HEK293 (cell line): ENCODE measurements around the gene ADAMTS10.
A peak's percentile ranks its signal among the peaks of the same experiment; 100 is the strongest.

Experiments used
- BCL11A ChIP-seq: fragments of 450-650 bp; formaldehyde crosslinking; IDR thresholded peaks from 2 replicates; pipeline ENCODE4 v1.5.1; 2016; ENCODE audit warnings: low read depth, missing biosample characterization, missing genetic modification characterization
- HOXC10 ChIP-seq: sonication (generic); formaldehyde crosslinking; IDR thresholded peaks from 2 replicates; pipeline ENCODE4 v1.8.1; 2023; ENCODE audit warnings: mild to moderate bottlenecking, missing genetic modification reagents
- KLF7 ChIP-seq: fragments of 450-650 bp; formaldehyde crosslinking; IDR thresholded peaks from 2 replicates; pipeline ENCODE4 v1.5.1; 2016; ENCODE audit warnings: missing biosample characterization, missing genetic modification characterization, borderline replicate concordance
- KLF8 ChIP-seq: fragments of 450-650 bp; formaldehyde crosslinking; IDR thresholded peaks from 2 replicates; pipeline ENCODE4 v1.5.1; 2016; ENCODE audit warnings: missing biosample characterization, missing genetic modification characterization
- REPIN1 ChIP-seq: fragments of 450-650 bp; formaldehyde crosslinking; IDR thresholded peaks from 2 replicates; pipeline ENCODE4 v1.5.1; 2017; ENCODE audit warnings: missing biosample characterization, missing genetic modification characterization, low read depth
- ZBTB7A ChIP-seq: fragments of 450-650 bp; formaldehyde crosslinking; IDR thresholded peaks from 2 replicates; pipeline ENCODE4 v1.5.1; 2016; ENCODE audit warnings: low read depth, missing biosample characterization, missing genetic modification characterization
- ZIC2 ChIP-seq: fragments of 450-650 bp; formaldehyde crosslinking; IDR thresholded peaks from 2 replicates; pipeline ENCODE4 v1.5.1; 2016; ENCODE audit warnings: missing biosample characterization, missing genetic modification characterization
- ZNF140 ChIP-seq: fragments of 450-650 bp; formaldehyde crosslinking; IDR thresholded peaks from 2 replicates; pipeline ENCODE4 v1.5.1; 2016; ENCODE audit warnings: missing biosample characterization, missing genetic modification characterization
- ZNF202 ChIP-seq: fragments of 450-650 bp; formaldehyde crosslinking; IDR thresholded peaks from 2 replicates; pipeline ENCODE4 v1.5.1; 2016; ENCODE audit warnings: missing biosample characterization, missing genetic modification characterization, borderline replicate concordance
- ZNF274 ChIP-seq, 2 experiments: fragments of 200-500 bp in 1 of 2; fragments of 450-650 bp in 1 of 2; sonication (Bioruptor generic) in 1 of 2; formaldehyde crosslinking in 1 of 2; IDR thresholded peaks; 2 replicates each; pipeline versions ENCODE4 v1.5.1 to v1.6.1; 2014 to 2016; ENCODE audit warnings: borderline replicate concordance in 1 of 2, inconsistent platforms in 1 of 2, low read length in 1 of 2, missing biosample characterization in 1 of 2, missing genetic modification characterization in 1 of 2
- ZNF391 ChIP-seq: fragments of 450-650 bp; formaldehyde crosslinking; IDR thresholded peaks from 2 replicates; pipeline ENCODE4 v1.5.1; 2016; ENCODE audit warnings: low read depth, missing biosample characterization, missing genetic modification characterization, borderline replicate concordance
- ZNF555 ChIP-seq: fragments of 450-650 bp; formaldehyde crosslinking; conservative IDR thresholded peaks from 2 replicates; pipeline ENCODE4 v1.5.1; 2017; ENCODE audit warnings: missing biosample characterization, mild to moderate bottlenecking, missing genetic modification characterization, inconsistent platforms
- ZNF596 ChIP-seq: fragments of 450-650 bp; IDR thresholded peaks from 2 replicates; pipeline ENCODE4 v1.5.0; 2018; ENCODE audit warnings: missing biosample characterization, mild to moderate bottlenecking, missing genetic modification characterization, moderate library complexity
- ZNF658 ChIP-seq: fragments of 450-650 bp; formaldehyde crosslinking; IDR thresholded peaks from 2 replicates; pipeline ENCODE4; 2016; ENCODE audit warnings: missing biosample characterization, missing genetic modification characterization
- ZNF660 ChIP-seq: fragments of 450-650 bp; IDR thresholded peaks from 2 replicates; pipeline ENCODE4 v1.5.1; 2018; ENCODE audit warnings: missing biosample characterization, mild to moderate bottlenecking, missing genetic modification characterization
- ZNF664 ChIP-seq: fragments of 450-650 bp; formaldehyde crosslinking; IDR thresholded peaks from 2 replicates; pipeline ENCODE4 v1.5.1; 2016; ENCODE audit warnings: missing biosample characterization, missing genetic modification characterization
- ZNF707 ChIP-seq: fragments of 450-650 bp; formaldehyde crosslinking; IDR thresholded peaks from 2 replicates; pipeline ENCODE4 v1.5.1; 2016; ENCODE audit warnings: missing biosample characterization, missing genetic modification characterization
- ZNF768 ChIP-seq: fragments of 450-650 bp; formaldehyde crosslinking; IDR thresholded peaks from 2 replicates; pipeline ENCODE4 v1.5.1; 2018; ENCODE audit warnings: missing biosample characterization, mild to moderate bottlenecking, missing genetic modification characterization
- ZNF777 ChIP-seq: fragments of 450-650 bp; formaldehyde crosslinking; IDR thresholded peaks from 2 replicates; pipeline ENCODE4 v1.5.1; 2017; ENCODE audit warnings: missing biosample characterization, missing genetic modification characterization, borderline replicate concordance
- ZSCAN16 ChIP-seq: fragments of 450-650 bp; formaldehyde crosslinking; IDR thresholded peaks from 2 replicates; pipeline ENCODE4 v1.5.1; 2016; ENCODE audit warnings: missing biosample characterization, missing genetic modification characterization
- ZXDB ChIP-seq: fragments of 450-650 bp; formaldehyde crosslinking; IDR thresholded peaks from 2 replicates; pipeline ENCODE4 v1.5.1; 2016; ENCODE audit warnings: missing biosample characterization, missing genetic modification characterization
- TF ChIP-seq, protein P1 (sequence below): fragments of 450-650 bp; formaldehyde crosslinking; conservative IDR thresholded peaks from 2 replicates; pipeline ENCODE4 v1.5.1; 2016; ENCODE audit warnings: low read depth, missing biosample characterization, missing genetic modification characterization
- TF ChIP-seq, protein P2 (sequence below): fragments of 450-650 bp; formaldehyde crosslinking; IDR thresholded peaks from 2 replicates; pipeline ENCODE4 v1.5.1; 2016; ENCODE audit warnings: missing biosample characterization, missing genetic modification characterization
- TF ChIP-seq, protein P3 (sequence below): fragments of 450-650 bp; formaldehyde crosslinking; IDR thresholded peaks from 2 replicates; pipeline ENCODE4 v1.5.1; 2016; ENCODE audit warnings: missing biosample characterization, missing genetic modification characterization
- TF ChIP-seq, protein P4 (sequence below): fragments of 450-650 bp; formaldehyde crosslinking; IDR thresholded peaks from 2 replicates; pipeline ENCODE4 v1.5.1; 2016; ENCODE audit warnings: missing biosample characterization, missing genetic modification characterization
- TF ChIP-seq, protein P5 (sequence below): fragments of 450-650 bp; formaldehyde crosslinking; IDR thresholded peaks from 2 replicates; pipeline ENCODE4 v1.5.1; 2017; ENCODE audit warnings: missing biosample characterization, missing genetic modification characterization

The ADAMTS10 gene

DNA sequence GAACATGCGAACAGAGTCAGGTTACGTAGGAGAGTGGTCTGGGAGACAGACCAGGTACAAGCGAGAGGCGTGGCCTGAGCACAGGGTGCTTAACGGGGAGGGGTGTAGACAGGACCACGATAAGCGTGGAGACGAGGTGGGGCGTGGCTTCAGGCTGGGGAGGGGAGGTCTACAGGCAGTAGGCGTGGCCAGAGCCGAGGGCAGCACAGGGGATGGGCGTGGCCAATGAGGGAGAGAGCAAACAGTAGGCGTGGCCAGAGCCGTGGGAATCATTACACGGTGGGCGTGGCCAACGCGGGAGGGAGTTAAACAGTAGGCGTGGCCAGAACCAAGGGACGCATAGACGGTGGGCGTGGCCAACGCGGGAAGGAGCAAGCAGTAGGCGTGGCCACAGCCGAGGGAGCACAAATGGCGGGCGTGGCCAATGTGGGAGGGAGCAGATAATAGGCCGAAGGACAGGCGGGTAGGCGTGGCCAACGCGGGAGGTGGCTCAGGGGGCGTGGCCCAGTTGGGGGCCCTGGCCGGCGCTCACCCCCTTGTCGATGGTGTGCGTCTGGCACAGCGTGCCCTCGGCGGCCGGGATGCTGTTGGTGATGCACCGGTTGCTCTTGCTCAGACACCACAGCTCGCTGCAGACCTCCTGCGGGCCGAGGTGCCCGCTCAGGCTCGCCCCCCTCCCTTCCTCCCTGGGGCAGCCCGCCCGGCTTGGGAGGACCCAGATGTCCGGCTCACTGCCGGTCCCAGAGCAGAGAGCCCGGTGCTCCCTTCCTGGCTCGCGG lies 18.1 kb downstream of the ADAMTS10 start (continued):
- TF ChIP-seq ZXDB (tag by site-specific recombination) (no peak), HOXC10 (CRISPR knock-in tag) (0 out of 2 replicates have a peak, but pooled peaks have one; percentile 36), ZNF768 (tag by site-specific recombination) (no peak), REPIN1 (tag by site-specific recombination) (no peak), ZSCAN16 (tag by site-specific recombination) (no peak), ZNF660 (tag by site-specific recombination) (no peak), ZNF658 (no peak), ZNF391 (tag by site-specific recombination) (no peak), KLF7 (no peak), ZNF140 (tag by site-specific recombination) (no peak), ZNF707 (tag by site-specific recombination) (no peak), ZNF555 (tag by site-specific recombination) (no peak), KLF8 (peak; percentile 89), ZNF274 (IDR thresholded peaks at IDR 0.05; ENCODE audit: low read length) (no peak), ZNF274 (tag by site-specific recombination; IDR thresholded peaks at IDR 0.05; ENCODE audit: borderline replicate concordance) (no peak), ZNF664 (tag by site-specific recombination) (no peak), BCL11A (tag by site-specific recombination) (no peak), ZIC2 (tag by site-specific recombination) (peak; percentile 68), ZBTB7A (tag by site-specific recombination) (no peak), ZNF596 (tag by site-specific recombination) (no peak), ZNF777 (tag by site-specific recombination) (no peak), ZNF202 (no peak)
- TF ChIP-seq, protein P1, sequence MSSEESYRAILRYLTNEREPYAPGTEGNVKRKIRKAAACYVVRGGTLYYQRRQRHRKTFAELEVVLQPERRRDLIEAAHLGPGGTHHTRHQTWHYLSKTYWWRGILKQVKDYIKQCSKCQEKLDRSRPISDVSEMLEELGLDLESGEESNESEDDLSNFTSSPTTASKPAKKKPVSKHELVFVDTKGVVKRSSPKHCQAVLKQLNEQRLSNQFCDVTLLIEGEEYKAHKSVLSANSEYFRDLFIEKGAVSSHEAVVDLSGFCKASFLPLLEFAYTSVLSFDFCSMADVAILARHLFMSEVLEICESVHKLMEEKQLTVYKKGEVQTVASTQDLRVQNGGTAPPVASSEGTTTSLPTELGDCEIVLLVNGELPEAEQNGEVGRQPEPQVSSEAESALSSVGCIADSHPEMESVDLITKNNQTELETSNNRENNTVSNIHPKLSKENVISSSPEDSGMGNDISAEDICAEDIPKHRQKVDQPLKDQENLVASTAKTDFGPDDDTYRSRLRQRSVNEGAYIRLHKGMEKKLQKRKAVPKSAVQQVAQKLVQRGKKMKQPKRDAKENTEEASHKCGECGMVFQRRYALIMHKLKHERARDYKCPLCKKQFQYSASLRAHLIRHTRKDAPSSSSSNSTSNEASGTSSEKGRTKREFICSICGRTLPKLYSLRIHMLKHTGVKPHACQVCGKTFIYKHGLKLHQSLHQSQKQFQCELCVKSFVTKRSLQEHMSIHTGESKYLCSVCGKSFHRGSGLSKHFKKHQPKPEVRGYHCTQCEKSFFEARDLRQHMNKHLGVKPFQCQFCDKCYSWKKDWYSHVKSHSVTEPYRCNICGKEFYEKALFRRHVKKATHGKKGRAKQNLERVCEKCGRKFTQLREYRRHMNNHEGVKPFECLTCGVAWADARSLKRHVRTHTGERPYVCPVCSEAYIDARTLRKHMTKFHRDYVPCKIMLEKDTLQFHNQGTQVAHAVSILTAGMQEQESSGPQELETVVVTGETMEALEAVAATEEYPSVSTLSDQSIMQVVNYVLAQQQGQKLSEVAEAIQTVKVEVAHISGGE = peak; percentile 87
- TF ChIP-seq, protein P2, sequence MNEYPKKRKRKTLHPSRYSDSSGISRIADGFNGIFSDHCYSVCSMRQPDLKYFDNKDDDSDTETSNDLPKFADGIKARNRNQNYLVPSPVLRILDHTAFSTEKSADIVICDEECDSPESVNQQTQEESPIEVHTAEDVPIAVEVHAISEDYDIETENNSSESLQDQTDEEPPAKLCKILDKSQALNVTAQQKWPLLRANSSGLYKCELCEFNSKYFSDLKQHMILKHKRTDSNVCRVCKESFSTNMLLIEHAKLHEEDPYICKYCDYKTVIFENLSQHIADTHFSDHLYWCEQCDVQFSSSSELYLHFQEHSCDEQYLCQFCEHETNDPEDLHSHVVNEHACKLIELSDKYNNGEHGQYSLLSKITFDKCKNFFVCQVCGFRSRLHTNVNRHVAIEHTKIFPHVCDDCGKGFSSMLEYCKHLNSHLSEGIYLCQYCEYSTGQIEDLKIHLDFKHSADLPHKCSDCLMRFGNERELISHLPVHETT (tag by site-specific recombination) = no peak
- TF ChIP-seq, protein P3, sequence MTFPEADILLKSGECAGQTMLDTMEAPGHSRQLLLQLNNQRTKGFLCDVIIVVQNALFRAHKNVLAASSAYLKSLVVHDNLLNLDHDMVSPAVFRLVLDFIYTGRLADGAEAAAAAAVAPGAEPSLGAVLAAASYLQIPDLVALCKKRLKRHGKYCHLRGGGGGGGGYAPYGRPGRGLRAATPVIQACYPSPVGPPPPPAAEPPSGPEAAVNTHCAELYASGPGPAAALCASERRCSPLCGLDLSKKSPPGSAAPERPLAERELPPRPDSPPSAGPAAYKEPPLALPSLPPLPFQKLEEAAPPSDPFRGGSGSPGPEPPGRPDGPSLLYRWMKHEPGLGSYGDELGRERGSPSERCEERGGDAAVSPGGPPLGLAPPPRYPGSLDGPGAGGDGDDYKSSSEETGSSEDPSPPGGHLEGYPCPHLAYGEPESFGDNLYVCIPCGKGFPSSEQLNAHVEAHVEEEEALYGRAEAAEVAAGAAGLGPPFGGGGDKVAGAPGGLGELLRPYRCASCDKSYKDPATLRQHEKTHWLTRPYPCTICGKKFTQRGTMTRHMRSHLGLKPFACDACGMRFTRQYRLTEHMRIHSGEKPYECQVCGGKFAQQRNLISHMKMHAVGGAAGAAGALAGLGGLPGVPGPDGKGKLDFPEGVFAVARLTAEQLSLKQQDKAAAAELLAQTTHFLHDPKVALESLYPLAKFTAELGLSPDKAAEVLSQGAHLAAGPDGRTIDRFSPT (tag by site-specific recombination) = 0 out of 2 replicates have a peak, but pooled peaks have one; percentile 11
- TF ChIP-seq, protein P4, sequence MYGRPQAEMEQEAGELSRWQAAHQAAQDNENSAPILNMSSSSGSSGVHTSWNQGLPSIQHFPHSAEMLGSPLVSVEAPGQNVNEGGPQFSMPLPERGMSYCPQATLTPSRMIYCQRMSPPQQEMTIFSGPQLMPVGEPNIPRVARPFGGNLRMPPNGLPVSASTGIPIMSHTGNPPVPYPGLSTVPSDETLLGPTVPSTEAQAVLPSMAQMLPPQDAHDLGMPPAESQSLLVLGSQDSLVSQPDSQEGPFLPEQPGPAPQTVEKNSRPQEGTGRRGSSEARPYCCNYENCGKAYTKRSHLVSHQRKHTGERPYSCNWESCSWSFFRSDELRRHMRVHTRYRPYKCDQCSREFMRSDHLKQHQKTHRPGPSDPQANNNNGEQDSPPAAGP (tag by site-specific recombination) = no peak; the same call in 1 of the 2 replicates
- TF ChIP-seq, protein P5, sequence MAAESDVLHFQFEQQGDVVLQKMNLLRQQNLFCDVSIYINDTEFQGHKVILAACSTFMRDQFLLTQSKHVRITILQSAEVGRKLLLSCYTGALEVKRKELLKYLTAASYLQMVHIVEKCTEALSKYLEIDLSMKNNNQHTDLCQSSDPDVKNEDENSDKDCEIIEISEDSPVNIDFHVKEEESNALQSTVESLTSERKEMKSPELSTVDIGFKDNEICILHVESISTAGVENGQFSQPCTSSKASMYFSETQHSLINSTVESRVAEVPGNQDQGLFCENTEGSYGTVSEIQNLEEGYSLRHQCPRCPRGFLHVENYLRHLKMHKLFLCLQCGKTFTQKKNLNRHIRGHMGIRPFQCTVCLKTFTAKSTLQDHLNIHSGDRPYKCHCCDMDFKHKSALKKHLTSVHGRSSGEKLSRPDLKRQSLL (tag by site-specific recombination) = no peak
